ENCODE results near the gene UST.
"Not testable (repeated sequence)": the region's sequence is repeated elsewhere in the genome, so short reads cannot be mapped to it uniquely, and the experiment has no call there.

The UST gene

DNA sequence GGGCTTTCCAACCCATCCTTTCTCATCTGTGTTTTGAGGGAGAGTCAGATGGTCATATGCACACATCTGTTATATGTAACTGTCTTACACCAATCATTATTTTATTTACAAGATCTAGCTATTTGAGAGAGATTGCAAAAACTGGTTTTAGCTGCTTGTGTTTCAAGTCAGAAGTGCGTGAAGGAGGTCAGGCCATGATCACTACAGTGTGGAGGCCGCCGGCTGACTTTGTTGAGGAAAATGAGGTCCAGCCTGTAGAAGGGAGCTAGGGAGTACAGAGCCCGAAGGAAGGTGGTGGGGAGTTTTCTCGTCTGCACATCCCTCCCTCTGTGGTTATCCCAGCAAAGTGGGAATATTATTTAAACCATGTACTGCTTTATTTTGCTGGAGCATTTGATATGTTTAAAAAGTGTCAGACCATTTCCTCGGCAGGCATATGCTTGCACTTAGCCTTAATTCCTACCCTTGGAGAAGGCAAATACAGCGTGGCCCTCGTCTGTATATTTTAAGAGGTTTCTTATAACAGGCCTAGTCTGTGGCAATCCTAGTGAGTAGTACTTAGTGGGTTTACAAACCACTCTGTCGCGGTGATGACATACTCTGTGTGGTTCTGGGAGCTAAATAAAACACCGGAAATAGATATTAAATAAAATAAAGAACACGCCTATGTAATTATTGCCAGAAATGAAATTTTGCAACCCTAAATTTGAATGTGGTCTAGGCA, 95.6 kb downstream of the UST start:
- no peak for DNase-seq
- in situ Hi-C loops (cut with HindIII; ENCODE audit: low pct_ligation_motif_present, low sequenced_read_pairs) = no loop called here
- TF ChIP-seq, protein P1, sequence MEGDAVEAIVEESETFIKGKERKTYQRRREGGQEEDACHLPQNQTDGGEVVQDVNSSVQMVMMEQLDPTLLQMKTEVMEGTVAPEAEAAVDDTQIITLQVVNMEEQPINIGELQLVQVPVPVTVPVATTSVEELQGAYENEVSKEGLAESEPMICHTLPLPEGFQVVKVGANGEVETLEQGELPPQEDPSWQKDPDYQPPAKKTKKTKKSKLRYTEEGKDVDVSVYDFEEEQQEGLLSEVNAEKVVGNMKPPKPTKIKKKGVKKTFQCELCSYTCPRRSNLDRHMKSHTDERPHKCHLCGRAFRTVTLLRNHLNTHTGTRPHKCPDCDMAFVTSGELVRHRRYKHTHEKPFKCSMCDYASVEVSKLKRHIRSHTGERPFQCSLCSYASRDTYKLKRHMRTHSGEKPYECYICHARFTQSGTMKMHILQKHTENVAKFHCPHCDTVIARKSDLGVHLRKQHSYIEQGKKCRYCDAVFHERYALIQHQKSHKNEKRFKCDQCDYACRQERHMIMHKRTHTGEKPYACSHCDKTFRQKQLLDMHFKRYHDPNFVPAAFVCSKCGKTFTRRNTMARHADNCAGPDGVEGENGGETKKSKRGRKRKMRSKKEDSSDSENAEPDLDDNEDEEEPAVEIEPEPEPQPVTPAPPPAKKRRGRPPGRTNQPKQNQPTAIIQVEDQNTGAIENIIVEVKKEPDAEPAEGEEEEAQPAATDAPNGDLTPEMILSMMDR (IDR thresholded peaks at IDR 0.05; ENCODE audit: low read depth, low read length, missing control alignments) = no peak
- no peaks in the 10 kb centered on the region for H3K27me3 ChIP-seq (replicated peaks)
- no peaks in the 10 kb centered on the region for H3K36me3 ChIP-seq (replicated peaks)
- no peak overlapping the region for H3K27ac ChIP-seq
- no peak overlapping the region for H3K4me3 ChIP-seq (ENCODE audit: low read depth, low read length)

DNA sequence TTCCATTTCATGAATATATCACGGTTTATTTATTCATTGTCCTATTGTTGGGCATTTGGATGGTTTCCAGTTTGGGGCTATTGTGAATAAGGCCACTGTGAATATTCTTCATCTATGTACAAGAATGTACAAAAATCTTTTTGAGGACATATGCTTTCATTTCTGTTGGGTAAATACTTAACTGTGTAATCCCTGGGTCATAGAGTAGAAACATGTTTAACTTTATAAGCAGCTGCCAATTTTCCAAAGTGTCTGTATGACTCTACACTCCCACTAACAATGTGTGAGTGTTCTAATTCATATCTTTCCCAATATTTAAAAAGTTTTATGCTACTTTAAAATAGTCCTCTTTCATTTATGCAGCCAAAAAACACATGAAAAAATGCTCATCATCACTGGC, 98.6 kb downstream of the UST start:
- no peak overlapping the region for H3K4me3 ChIP-seq (ENCODE audit: low read depth, low read length)
- no peaks in the 10 kb centered on the region for H3K27me3 ChIP-seq (replicated peaks)
- no peak for DNase-seq
- in situ Hi-C loops (cut with HindIII; ENCODE audit: low pct_ligation_motif_present, low sequenced_read_pairs) = no loop called here
- H3K27ac ChIP-seq = no peak overlapping the region
- no peaks in the 10 kb centered on the region for H3K36me3 ChIP-seq (replicated peaks)
- TF ChIP-seq, protein P1 (IDR thresholded peaks at IDR 0.05; ENCODE audit: low read depth, low read length, missing control alignments) = no peak

DNA sequence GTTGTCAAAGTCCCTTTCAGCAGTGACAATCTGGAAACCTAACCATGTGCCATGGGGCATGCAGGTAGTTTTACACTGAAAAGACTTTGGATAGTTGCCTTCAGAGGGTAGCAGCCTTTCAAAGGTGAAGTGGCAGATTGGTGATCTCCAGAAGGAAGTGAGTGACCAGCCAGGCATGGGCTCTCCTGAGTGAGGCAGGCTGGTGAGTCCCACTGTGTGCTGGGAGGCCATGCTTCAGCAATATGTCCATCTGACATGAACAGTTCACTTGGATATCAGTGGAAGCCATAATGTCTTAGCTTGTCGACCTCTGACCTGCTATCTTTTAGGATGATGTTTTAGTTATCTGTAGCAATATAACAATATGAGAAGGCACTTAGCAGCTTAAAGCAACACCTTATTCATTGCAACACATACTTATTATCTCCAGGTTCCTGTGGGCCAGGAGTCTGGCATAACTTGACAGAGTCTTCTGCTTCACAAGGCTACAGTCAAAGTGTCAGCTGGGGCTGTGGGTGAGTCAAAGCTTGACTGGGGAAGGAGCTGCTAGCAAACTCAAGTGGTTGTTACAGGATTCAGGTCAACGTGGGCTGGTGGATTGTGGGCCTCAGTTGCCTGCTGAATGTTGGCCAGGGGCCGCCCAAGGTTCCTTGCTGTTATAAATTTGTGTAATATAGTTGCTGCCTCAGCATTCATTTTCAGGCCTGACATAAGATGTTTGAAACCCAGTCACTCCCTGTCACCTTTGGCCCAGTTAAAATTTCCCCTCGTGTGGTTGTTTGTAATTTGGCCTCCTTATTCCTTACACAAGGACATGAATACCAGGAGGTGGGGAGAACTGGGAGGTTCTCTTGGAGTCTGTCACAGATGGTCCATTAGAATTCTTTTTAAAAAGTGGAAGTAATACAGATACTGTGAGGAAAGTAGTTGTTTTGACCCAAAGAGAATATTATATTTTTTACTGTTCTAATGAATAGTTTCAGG, 100.2 kb downstream of the UST start:
- in situ Hi-C loops (cut with HindIII; ENCODE audit: low pct_ligation_motif_present, low sequenced_read_pairs) = no loop called here
- DNase-seq = no peak
- Histone ChIP-seq H3K4me3 (ENCODE audit: low read depth, low read length) (no peak overlapping the region), H3K36me3 (replicated peaks) (no peaks in the 10 kb centered on the region), H3K27me3 (replicated peaks) (no peaks in the 10 kb centered on the region), H3K27ac (no peak overlapping the region)
- TF ChIP-seq, protein P1 (IDR thresholded peaks at IDR 0.05; ENCODE audit: low read depth, low read length, missing control alignments) = no peak

DNA sequence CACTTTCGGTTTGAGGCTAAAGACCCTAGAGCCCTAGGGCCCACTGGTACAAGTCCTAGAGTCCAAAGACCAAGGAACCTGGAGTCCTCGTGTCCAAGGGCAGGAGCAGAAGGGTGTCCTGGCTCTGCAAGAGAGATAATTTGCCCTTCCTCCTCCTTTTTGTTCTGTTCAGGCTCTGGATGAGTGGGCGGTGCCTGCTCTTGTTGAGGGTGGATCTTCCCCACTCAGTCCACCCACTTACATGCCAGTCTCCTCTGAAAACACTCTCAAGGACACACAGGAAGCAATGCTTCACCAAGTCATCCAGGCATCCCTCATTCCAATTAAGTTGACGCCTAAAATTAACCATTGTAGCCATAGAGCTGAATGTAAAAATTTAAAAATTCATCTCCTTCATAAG, 102.1 kb downstream of the UST start:
- in situ Hi-C loops (cut with HindIII; ENCODE audit: low pct_ligation_motif_present, low sequenced_read_pairs) = no loop called here
- no peak overlapping the region for H3K27ac ChIP-seq
- no peak for DNase-seq
- TF ChIP-seq, protein P1 (IDR thresholded peaks at IDR 0.05; ENCODE audit: low read depth, low read length, missing control alignments) = no peak
- H3K36me3 ChIP-seq (replicated peaks) = no peaks in the 10 kb centered on the region
- H3K27me3 ChIP-seq (replicated peaks) = no peaks in the 10 kb centered on the region
- no peak overlapping the region for H3K4me3 ChIP-seq (ENCODE audit: low read depth, low read length)

DNA sequence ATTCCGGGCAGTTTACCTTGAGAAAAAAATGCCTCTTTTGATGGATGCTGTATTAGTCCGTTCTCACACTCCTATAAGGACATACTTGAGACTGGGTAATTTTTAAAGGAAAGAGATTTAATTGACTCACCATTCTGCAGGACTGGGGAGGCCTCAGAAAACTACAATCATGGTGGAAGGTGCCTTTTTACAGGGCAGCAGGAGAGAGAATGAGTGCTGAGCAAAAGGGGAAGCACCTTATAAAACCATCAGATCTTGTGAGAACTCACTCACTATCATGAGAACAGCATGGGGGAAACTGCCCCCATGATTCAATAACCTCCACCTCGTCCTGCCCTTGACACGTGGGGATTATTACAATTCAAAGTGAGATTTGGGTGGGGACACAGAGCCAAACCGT, 102.6 kb downstream of the UST start:
- H3K4me3 ChIP-seq (ENCODE audit: low read depth, low read length); in situ Hi-C loops (cut with HindIII; ENCODE audit: low pct_ligation_motif_present, low sequenced_read_pairs); DNase-seq; H3K27me3 ChIP-seq (replicated peaks); H3K27ac ChIP-seq; H3K36me3 ChIP-seq (replicated peaks): not testable (repeated sequence)

DNA sequence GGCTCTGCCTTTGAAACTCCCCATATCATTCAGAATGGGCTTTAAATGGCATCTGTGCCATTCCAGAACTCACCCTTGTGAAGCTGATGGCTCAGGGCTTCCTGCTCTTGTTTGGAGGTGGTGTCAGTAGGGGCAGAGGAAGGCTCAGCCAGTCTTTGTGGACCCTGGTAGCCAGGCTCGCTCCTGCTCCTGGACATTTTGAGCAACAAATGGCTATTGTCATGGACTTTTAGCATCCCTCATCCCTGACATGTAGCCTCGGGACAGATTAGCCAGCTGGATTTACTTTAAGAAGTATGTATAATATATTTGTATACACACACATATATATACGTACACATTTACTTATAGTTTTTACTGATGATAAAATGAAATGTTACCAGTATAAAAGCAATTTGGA, 104.1 kb downstream of the UST start:
- H3K4me3 ChIP-seq (ENCODE audit: low read depth, low read length) = no peak overlapping the region
- no peaks in the 10 kb centered on the region for H3K27me3 ChIP-seq (replicated peaks)
- no peaks in the 10 kb centered on the region for H3K36me3 ChIP-seq (replicated peaks)
- DNase-seq = no peak
- in situ Hi-C loops (cut with HindIII; ENCODE audit: low pct_ligation_motif_present, low sequenced_read_pairs) = no loop called here
- no peak overlapping the region for H3K27ac ChIP-seq
- TF ChIP-seq, protein P1 (IDR thresholded peaks at IDR 0.05; ENCODE audit: low read depth, low read length, missing control alignments) = no peak
